ENCODE measurements around the gene APOBEC3H. TPM values are rescaled to one million over a fixed set of nuclear protein-coding genes. Genes with fewer than 3 reads are reported as not detected.

The APOBEC3H gene
- polyA plus RNA-seq, 1 experiment: 0.11 TPM

DNA sequence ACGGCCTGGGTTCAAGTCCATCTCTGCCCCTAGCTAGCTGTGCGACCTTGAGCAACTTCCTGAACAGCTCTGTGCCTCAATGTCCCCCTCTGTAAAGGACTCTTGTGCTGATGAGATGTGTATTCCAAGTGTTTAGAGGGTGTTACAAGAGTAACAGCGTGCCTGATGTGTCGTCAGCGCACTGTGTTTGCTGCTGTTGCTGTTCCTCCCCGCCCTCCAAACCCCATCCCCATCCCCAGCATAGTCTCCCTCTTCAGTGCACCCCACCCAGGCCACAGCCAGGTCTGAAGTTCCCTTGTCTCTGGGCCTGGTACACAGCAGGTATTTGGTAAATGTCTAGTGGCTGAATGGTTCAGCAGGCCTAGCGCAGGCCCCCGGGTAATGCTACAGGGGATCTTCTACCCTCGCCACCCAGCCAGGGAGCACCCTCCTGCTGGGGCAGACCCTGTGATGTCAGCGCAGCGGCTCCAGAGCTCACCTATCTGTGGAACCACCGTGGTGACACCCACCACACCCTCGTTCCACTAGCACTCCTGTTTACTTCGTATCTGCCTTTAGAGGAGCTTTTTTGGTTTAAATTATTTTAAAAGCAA, 45.1 kb downstream of the APOBEC3H start:
- DNase-seq (ENCODE audit: low read depth, low spot score): no peak
- H3K9me3 ChIP-seq (ENCODE audit: control insufficient read depth, insufficient read depth, low read length): no peaks in the 10 kb centered on the region; the same call in 1 of the 2 replicates
- no peaks in the 10 kb centered on the region for H3K27me3 ChIP-seq (ENCODE audit: control insufficient read depth, insufficient read depth, low read length)
- CTCF ChIA-PET: no interaction called here
- TF ChIP-seq, protein P1, sequence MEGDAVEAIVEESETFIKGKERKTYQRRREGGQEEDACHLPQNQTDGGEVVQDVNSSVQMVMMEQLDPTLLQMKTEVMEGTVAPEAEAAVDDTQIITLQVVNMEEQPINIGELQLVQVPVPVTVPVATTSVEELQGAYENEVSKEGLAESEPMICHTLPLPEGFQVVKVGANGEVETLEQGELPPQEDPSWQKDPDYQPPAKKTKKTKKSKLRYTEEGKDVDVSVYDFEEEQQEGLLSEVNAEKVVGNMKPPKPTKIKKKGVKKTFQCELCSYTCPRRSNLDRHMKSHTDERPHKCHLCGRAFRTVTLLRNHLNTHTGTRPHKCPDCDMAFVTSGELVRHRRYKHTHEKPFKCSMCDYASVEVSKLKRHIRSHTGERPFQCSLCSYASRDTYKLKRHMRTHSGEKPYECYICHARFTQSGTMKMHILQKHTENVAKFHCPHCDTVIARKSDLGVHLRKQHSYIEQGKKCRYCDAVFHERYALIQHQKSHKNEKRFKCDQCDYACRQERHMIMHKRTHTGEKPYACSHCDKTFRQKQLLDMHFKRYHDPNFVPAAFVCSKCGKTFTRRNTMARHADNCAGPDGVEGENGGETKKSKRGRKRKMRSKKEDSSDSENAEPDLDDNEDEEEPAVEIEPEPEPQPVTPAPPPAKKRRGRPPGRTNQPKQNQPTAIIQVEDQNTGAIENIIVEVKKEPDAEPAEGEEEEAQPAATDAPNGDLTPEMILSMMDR (IDR thresholded peaks at IDR 0.05; ENCODE audit: low read depth, low read length): no peak
- no peak overlapping the region for H3K27ac ChIP-seq (ENCODE audit: low read depth, low read length)
- POLR2A ChIA-PET: no interaction called here
- H3K4me3 ChIP-seq (ENCODE audit: low read depth, low read length): no peak overlapping the region

DNA sequence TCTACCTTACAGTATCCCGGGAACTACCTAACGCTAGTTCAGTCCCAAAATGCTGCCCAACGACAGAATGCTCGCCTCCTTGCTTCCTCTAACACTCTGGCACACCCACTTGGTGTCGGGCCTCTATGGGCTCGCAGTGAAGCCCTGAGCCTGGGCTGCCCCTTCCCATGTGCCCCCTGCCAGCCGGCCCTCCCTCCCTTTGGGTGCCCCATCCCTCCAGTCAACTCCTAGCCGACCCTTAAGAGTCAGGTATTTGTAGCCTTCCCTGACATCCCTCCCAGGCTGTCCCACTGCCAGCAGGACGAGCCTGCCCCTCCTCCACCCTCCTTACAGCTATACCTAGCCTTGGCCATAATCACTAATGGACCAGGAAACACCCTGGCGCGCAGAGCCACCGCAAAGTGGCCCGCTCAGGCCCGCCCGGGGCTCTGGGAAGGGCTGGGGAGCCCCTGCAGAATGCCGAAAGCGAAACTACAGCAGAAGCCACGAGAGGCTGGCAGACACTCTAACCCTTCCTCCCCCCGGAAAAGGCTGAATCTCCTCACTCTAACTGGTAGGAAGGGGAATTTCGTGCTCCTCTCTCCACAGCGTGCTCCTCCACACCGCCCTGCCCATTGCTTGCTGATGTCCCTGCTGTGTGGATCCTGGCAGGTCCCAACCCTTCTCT, 47.2 kb downstream of the APOBEC3H start:
- no peak for DNase-seq (ENCODE audit: low read depth, low spot score)
- Histone ChIP-seq H3K4me3 (ENCODE audit: low read depth, low read length) (peak overlapping the region; percentile 92), H3K27ac (ENCODE audit: low read depth, low read length) (no peak overlapping the region), H3K9me3 (ENCODE audit: control insufficient read depth, insufficient read depth, low read length) (no peaks in the 10 kb centered on the region; the same call in 1 of the 2 replicates), H3K27me3 (ENCODE audit: control insufficient read depth, insufficient read depth, low read length) (no peaks in the 10 kb centered on the region)
- TF ChIP-seq, protein P1 (IDR thresholded peaks at IDR 0.05; ENCODE audit: low read depth, low read length): no peak
- ChIA-PET CTCF (no interaction called here), POLR2A (interaction anchor here (0.5 to 1.6 kb wide), 2 partner anchors 130 to 175 kb away, joined by 4 read pairs; partner anchors contain the start of gene RPL3)

DNA sequence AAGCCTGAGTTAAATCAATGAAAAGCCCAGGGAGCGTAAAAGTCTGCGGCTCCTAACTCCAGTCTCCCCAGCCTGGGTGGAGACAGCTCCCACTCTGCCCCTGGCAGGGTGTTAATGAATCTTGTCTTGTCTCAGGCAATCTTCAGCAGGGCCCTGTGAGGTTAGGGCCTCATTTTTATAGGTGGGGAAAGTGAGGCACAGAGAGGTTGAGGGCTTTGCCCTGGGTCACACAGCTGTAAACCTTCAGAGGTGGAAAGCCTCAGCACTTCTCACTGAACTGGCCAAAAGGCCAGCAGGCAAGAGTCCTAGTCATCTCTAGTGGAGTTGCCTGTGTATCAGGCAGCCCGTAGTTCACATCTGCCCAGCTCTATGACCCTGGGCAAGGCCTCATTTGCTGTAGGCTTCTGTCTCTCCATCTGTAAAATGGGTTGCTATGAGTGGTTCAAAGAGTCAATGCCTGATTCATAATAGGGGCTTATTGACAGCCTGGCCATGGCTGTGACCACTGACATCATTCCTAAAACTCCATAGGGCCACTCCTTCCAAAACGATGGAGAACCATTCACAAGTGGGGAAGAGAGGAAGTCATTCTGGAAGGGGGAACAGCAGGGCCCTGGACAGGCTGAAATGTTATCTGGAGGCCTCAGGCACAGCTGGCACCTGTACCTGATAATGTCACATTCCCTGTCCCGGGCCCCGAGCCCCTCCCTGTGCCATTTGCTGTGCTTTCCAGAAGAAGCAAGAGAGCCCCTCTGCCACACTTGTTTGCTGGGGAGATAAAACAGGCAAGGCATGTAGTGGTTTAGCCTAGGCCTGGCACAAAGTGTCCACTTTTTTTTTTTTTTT, 49.4 kb downstream of the APOBEC3H start:
- ChIA-PET POLR2A (no interaction called here), CTCF (interaction anchor here (0.6 kb wide), 1 partner anchor 41 kb away, joined by 5 read pairs; no protein-coding TSS in a partner anchor)
- Histone ChIP-seq H3K27me3 (ENCODE audit: control insufficient read depth, insufficient read depth, low read length) (no peaks in the 10 kb centered on the region), H3K9me3 (ENCODE audit: control insufficient read depth, insufficient read depth, low read length) (no peaks in the 10 kb centered on the region; the same call in 1 of the 2 replicates), H3K27ac (ENCODE audit: low read depth, low read length) (peak overlapping the region; percentile 21), H3K4me3 (ENCODE audit: low read depth, low read length) (peak overlapping the region; percentile 56)
- no peak for DNase-seq (ENCODE audit: low read depth, low spot score)
- TF ChIP-seq, protein P1 (IDR thresholded peaks at IDR 0.05; ENCODE audit: low read depth, low read length): no peak

DNA sequence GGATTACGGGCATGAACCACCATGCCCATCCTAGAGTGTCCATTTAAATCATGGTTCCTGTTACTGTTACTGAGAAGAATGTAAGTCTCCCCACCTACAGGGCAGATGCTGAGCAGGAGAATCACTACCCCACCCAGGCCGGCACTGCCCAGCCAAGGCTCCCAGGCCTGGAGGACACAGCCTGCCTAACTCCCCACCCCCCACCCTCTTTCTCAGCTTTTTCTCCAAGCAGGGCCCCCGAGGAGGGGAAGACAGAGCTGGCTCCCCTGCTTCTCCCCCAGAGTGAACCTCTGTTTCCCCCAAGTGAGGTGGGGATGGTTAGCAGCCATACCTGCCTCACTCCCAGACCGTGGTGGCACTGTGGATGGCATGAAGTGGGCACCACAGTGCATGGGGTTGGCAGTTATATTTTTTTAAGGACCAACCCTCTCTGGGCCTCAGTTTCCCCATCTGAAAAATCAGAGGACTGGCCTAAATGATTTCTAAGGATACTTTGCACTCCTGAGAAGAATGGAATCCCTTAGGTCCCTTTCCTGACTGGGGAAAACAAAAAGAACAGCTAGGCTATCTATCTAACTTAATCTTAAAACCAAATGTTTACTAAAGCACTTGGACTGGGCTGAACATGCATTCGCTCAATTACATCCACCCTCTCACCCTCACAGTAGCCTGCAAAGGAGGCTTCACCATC, 50.4 kb downstream of the APOBEC3H start:
- no peak for DNase-seq (ENCODE audit: low read depth, low spot score)
- Histone ChIP-seq H3K9me3 (ENCODE audit: control insufficient read depth, insufficient read depth, low read length) (no peaks in the 10 kb centered on the region; the same call in 1 of the 2 replicates), H3K4me3 (ENCODE audit: low read depth, low read length) (no peak overlapping the region), H3K27me3 (ENCODE audit: control insufficient read depth, insufficient read depth, low read length) (no peaks in the 10 kb centered on the region), H3K27ac (ENCODE audit: low read depth, low read length) (no peak overlapping the region)
- TF ChIP-seq, protein P1 (IDR thresholded peaks at IDR 0.05; ENCODE audit: low read depth, low read length): no peak
- ChIA-PET POLR2A (interaction anchor here (0.7 to 1.9 kb wide), 2 partner anchors 18 to 172 kb away, joined by 7 to 8 read pairs; partner anchors contain the start of gene RPL3), CTCF (interaction anchor here (0.6 kb wide), 1 partner anchor 40 kb away, joined by 5 read pairs; no protein-coding TSS in a partner anchor)

All from AG04450 (cell line).